Fibroblast of the aortic adventitia (primary cell): ENCODE measurements around the gene PKNOX2. TPM values are rescaled to one million over a fixed set of nuclear protein-coding genes. Genes with fewer than 3 reads are reported as not detected.

Experiments used
- DNase-seq: peaks from one replicate; pipeline ENCODE4 v3.0.0-alpha.2; 2010; ENCODE audit warnings: low read depth
- H3K4me3 ChIP-seq: 2 replicates; pipeline ENCODE4 v1.5.1; 2011; ENCODE audit warnings: low read depth, mild to moderate bottlenecking, control low read depth, low read length, moderate library complexity
- total RNA-seq: library from RNA; depleted of rRNA; stranded (reverse); fragments of >200 nt; gene quantifications from 2 replicates; pipeline ENCODE4 v1.2.3, GENCODE V29; 2012; ENCODE audit warnings: low replicate concordance
- TF ChIP-seq, protein P1 (sequence below): IDR thresholded peaks from 2 replicates; pipeline ENCODE4 v1.5.1; 2011; ENCODE audit warnings: mild to moderate bottlenecking, low read length, control low read depth, inconsistent platforms; ENCODE audit not compliant: insufficient read depth

Gene PKNOX2
- total RNA-seq, 1 donor: 2.0 TPM

DNA sequence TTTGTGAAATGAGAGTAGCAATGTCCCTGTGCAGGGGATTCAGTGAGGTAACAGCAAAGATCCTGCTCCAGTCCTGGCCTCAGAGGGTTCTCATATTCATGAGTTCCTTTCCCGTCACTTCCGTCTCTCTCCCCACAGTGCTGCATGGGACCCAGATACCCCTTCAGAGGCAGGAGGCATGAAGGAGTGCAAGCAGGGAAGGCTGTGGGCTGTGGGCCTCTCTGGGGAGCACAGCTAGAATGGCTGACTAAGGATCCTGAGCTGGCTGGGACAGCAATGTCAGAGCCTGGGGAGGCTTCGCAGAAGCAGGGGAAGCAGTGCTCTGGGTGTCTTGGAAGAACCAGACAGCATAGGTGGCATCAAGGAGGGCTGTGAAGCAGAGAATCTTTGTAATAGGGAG lies 13.0 kb downstream of the PKNOX2 start:
- TF ChIP-seq, protein P1, sequence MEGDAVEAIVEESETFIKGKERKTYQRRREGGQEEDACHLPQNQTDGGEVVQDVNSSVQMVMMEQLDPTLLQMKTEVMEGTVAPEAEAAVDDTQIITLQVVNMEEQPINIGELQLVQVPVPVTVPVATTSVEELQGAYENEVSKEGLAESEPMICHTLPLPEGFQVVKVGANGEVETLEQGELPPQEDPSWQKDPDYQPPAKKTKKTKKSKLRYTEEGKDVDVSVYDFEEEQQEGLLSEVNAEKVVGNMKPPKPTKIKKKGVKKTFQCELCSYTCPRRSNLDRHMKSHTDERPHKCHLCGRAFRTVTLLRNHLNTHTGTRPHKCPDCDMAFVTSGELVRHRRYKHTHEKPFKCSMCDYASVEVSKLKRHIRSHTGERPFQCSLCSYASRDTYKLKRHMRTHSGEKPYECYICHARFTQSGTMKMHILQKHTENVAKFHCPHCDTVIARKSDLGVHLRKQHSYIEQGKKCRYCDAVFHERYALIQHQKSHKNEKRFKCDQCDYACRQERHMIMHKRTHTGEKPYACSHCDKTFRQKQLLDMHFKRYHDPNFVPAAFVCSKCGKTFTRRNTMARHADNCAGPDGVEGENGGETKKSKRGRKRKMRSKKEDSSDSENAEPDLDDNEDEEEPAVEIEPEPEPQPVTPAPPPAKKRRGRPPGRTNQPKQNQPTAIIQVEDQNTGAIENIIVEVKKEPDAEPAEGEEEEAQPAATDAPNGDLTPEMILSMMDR: no peak
- no peak overlapping the region for H3K4me3 ChIP-seq
- DNase-seq: no peak

DNA sequence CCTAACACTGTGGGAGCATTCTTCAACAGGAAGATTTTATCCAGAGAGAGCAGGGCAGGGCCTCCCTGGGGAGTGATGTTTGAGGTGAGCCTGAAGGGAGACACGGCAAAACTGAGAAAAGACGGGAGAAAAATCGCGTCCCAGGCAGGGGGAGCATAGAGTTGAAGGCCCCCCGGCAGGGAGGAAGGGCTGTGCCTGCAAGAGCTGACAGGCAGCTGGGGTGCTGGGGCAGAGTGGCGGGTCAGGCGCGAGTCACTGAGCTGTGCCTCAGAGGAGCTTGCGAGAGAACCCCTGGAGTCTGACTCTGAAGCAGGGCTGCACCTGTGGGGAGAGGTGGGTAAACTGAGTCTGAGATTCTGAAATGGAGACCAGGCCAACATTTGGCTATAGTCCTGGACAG lies 14.8 kb downstream of the PKNOX2 start:
- H3K4me3 ChIP-seq: no peak overlapping the region
- TF ChIP-seq, protein P1: no peak
- DNase-seq: no peak

- no peak for DNase-seq
- no peak overlapping the region for H3K4me3 ChIP-seq
- TF ChIP-seq, protein P1: no peak
Measured at GRCh38 chr11:125179895-125180294, 15.3 kb downstream of the PKNOX2 start.

GRCh38 chr11:125180413-125181305 lies 16.1 kb downstream of the PKNOX2 start:
- peak; percentile 51 for DNase-seq
- TF ChIP-seq, protein P1: no peak
- no peak overlapping the region for H3K4me3 ChIP-seq

GRCh38 chr11:125182573-125182972 lies 18.0 kb downstream of the PKNOX2 start:
- TF ChIP-seq, protein P1: no peak
- no peak overlapping the region for H3K4me3 ChIP-seq
- DNase-seq: peak; percentile 34

DNA sequence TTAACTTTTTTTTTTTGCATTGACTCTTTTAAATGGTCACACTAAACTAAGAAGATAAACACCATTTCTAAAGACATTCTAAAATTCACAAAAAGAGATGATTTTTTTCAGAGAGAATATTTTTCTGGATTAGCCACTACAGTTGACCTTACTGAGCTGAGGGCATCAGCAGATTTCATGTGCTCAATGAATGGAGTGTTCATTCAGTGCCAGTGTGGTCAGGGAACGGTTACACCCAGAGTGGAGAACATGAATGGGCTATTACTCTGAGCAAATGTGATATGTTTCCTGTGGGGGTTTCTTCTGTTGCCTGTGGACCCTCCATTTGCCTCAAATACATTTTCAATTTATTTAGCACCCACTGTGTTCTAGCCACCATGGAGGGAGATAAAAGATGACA lies 19.1 kb downstream of the PKNOX2 start:
- H3K4me3 ChIP-seq: no peak overlapping the region
- DNase-seq: no peak
- TF ChIP-seq, protein P1: no peak
